ENCODE results near the gene TP53INP2.

The TP53INP2 gene

DNA sequence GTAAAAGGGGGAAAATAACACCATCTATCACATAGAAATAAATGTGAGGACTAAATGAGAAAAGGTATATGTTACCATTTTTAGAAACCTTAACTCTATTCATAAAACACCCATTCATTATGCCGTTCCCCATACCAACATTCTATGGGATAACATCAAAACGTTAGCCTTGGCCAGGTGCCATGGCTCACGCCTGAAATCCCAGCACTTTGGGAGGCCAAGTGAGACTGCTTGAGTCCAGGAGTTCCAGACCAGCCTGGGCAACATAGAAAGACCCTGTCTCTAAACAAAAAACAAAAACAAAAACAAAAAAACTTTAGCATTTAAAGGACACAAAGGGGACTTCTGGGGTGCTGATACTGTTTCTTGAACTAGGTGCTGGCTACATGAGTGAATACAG, 28.6 kb upstream of the TP53INP2 start:
- DNase-seq (ENCODE audit: extremely low read depth, insufficient read length), result no peak
- Histone ChIP-seq H3K27me3 (replicated peaks; ENCODE audit: control insufficient read depth, insufficient read depth, low read length) (no peaks in the 10 kb centered on the region), H3K36me3 (ENCODE audit: control insufficient read depth, insufficient read depth, low read length) (no peaks in the 10 kb centered on the region), H3K4me3 (replicated peaks; ENCODE audit: low read depth, low read length) (no peak overlapping the region; the same call in 1 of the 2 replicates)
- TF ChIP-seq, protein P1, sequence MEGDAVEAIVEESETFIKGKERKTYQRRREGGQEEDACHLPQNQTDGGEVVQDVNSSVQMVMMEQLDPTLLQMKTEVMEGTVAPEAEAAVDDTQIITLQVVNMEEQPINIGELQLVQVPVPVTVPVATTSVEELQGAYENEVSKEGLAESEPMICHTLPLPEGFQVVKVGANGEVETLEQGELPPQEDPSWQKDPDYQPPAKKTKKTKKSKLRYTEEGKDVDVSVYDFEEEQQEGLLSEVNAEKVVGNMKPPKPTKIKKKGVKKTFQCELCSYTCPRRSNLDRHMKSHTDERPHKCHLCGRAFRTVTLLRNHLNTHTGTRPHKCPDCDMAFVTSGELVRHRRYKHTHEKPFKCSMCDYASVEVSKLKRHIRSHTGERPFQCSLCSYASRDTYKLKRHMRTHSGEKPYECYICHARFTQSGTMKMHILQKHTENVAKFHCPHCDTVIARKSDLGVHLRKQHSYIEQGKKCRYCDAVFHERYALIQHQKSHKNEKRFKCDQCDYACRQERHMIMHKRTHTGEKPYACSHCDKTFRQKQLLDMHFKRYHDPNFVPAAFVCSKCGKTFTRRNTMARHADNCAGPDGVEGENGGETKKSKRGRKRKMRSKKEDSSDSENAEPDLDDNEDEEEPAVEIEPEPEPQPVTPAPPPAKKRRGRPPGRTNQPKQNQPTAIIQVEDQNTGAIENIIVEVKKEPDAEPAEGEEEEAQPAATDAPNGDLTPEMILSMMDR (IDR thresholded peaks at IDR 0.05; ENCODE audit: insufficient read depth, low read length, poor library complexity, severe bottlenecking), result no peak

GRCh38 chr20:34675993-34676641, 28.0 kb upstream of the TP53INP2 start:
- TF ChIP-seq, protein P1 (IDR thresholded peaks at IDR 0.05; ENCODE audit: insufficient read depth, low read length, poor library complexity, severe bottlenecking), result no peak
- Histone ChIP-seq H3K4me3 (replicated peaks; ENCODE audit: low read depth, low read length) (peak overlapping the region; percentile 87), H3K27me3 (replicated peaks; ENCODE audit: control insufficient read depth, insufficient read depth, low read length) (no peaks in the 10 kb centered on the region), H3K36me3 (ENCODE audit: control insufficient read depth, insufficient read depth, low read length) (no peaks in the 10 kb centered on the region)
- DNase-seq (ENCODE audit: extremely low read depth, insufficient read length), result no peak

GRCh38 chr20:34676642-34677373, 27.3 kb upstream of the TP53INP2 start, which contains the start of gene PIGU:
TSS of gene PIGU (minus strand) at chr20:34677092. CDS start at chr20:34677085, 7 bp downstream.
- peak; percentile 99 for DNase-seq (ENCODE audit: extremely low read depth, insufficient read length)
- Histone ChIP-seq H3K4me3 (replicated peaks; ENCODE audit: low read depth, low read length) (peak within 1 kb of the TSS; percentile 87), H3K36me3 (ENCODE audit: control insufficient read depth, insufficient read depth, low read length) (no peaks in the 10 kb centered on the region), H3K27me3 (replicated peaks; ENCODE audit: control insufficient read depth, insufficient read depth, low read length) (no peaks in the 10 kb centered on the region)
- TF ChIP-seq, protein P1 (IDR thresholded peaks at IDR 0.05; ENCODE audit: insufficient read depth, low read length, poor library complexity, severe bottlenecking), result no peak

DNA sequence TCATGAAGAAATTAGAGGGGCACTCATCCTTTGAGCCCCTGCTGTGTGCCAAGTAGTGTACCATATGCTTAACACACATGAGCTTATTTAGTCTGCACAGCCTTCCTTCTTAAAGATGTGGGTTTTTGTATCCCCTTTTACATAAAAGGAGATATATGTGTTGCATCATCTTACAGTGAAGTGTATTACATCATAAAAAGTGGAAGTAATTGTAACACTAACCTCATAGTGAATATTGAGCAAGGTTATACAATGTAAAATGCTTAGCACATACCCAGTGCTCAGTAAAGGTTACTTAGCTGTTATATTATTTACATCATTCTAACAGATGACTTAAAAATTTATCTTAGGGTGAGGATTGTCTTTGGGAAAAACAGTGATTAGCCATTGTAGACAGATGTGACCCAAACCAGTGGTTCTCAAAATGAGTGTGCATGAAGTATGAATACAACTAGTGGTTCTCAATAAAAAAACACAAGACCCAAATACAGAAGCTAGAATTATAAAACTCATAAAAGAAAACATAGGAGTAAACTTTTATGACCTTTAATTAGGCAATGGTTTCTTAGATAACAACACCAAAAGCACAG, 23.5 kb upstream of the TP53INP2 start:
- H3K4me3 ChIP-seq (replicated peaks; ENCODE audit: low read depth, low read length), result no peak overlapping the region
- no peaks in the 10 kb centered on the region for H3K27me3 ChIP-seq (replicated peaks; ENCODE audit: control insufficient read depth, insufficient read depth, low read length)
- H3K36me3 ChIP-seq (ENCODE audit: control insufficient read depth, insufficient read depth, low read length), result no peaks in the 10 kb centered on the region
- TF ChIP-seq, protein P1 (IDR thresholded peaks at IDR 0.05; ENCODE audit: insufficient read depth, low read length, poor library complexity, severe bottlenecking), result no peak
- no peak for DNase-seq (ENCODE audit: extremely low read depth, insufficient read length)

DNA sequence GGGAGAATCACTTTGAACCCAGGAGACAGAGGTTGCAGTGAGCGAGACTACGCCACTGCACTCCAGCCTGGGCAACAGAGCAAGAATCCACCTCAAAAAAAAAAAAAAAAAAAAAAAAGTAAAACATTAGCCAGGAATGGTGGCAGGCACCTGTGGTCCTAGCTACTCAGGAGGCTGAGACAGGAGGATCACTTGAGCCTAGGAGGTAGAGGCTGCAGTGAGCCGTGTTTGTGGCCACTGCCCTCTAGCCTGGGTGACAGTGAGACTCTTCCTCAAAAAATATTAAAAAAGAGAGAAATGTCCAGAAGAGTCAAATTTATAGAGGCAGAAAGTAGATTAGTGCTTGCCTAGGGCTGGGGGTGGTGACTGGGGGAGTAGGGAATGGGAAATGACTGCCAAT, 20.5 kb upstream of the TP53INP2 start:
- no peak for DNase-seq (ENCODE audit: extremely low read depth, insufficient read length)
- TF ChIP-seq, protein P1 (IDR thresholded peaks at IDR 0.05; ENCODE audit: insufficient read depth, low read length, poor library complexity, severe bottlenecking), result no peak
- no peaks in the 10 kb centered on the region for H3K27me3 ChIP-seq (replicated peaks; ENCODE audit: control insufficient read depth, insufficient read depth, low read length)
- H3K36me3 ChIP-seq (ENCODE audit: control insufficient read depth, insufficient read depth, low read length), result no peaks in the 10 kb centered on the region
- H3K4me3 ChIP-seq (replicated peaks; ENCODE audit: low read depth, low read length), result no peak overlapping the region

Data from GM06990 (cell line).